Measurements from ENCODE around the gene BMI1.

BMI1 gene

DNA sequence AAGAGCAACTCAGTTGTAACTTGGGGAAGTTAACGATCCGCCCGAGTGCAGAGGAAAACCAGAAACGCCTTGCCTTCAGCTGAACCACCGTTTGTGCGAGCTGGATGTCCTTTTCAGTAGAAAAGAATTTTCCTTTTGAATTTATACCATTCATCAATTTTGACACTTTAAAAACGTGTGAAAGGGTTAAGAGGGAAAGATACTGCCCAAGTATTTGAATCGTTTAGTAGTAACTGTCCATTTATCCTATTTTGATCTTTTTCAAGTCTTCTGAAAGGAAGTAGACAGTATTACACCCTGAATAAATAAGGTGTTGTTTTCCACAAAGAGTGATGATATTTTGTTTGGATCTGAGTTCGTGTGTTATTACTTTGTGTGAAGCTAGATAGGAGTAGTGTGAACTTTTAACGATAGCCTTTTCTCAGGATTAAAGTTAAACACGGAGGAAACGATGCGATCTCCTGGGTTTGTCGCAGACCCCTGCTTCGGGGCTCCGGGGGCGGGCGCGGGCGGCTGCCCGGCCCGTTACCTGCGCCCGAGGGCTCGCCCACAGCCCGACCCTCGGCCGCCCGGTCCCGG lies 830 bp upstream of the BMI1 start:
- DNase-seq: no peak

DNA sequence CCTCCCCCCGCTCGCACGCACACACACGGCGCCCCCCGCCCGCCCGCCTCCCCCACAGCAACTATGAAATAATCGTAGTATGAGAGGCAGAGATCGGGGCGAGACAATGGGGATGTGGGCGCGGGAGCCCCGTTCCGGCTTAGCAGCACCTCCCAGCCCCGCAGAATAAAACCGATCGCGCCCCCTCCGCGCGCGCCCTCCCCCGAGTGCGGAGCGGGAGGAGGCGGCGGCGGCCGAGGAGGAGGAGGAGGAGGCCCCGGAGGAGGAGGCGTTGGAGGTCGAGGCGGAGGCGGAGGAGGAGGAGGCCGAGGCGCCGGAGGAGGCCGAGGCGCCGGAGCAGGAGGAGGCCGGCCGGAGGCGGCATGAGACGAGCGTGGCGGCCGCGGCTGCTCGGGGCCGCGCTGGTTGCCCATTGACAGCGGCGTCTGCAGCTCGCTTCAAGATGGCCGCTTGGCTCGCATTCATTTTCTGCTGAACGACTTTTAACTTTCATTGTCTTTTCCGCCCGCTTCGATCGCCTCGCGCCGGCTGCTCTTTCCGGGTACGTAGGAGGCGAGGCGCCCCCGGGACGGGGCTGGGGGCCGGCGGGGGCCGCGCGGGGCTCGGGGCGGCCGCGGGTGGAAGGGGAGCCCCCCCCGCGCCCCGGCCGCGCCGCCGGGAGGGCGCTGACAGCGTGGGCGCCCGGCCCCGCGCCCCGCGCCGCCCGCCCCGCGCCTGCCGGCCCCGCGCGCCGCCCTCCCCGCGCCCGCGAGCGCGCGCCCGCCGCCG lies 441 bp downstream of the BMI1 start:
- DNase-seq: peak; percentile 69

DNA sequence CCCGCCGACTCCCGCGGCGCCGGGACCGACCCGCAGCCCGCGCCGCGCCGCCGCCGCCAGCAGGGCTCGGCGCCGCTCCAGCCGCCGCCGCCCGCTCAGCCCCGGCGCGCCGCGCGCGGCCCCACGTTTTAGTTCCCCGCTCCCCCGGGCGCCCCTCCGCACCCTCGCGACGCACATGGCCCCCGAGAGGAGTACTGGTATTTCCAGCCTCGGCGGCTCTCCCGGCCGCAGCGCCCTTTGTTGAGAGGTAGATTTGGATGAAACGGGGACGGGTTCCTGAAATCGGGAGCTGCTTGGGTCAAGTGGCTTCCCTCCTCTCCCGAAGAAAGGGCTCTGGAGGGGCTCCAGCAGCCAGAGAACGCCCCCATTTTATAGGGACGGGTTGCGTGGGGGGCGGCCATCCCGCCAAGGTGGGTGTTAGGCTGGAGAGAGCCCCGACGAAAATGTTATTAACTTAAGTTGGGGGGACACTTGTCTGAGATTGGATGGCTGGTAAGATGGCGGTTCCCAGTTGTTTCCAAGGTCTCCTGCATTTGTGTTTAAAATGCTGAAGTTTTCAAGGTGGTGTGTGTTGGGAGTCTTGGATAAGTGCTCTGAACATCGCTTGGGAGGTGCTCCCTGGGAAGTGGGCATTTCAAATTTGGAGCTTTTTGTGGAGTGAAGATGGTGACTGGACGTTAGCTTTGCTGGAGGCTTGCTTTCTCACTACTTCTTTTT lies 1.2 kb downstream of the BMI1 start:
- peak; percentile 22 for DNase-seq

GRCh38 chr10:22322641-22323160 lies 1.8 kb downstream of the BMI1 start:
- no peak for DNase-seq

DNA sequence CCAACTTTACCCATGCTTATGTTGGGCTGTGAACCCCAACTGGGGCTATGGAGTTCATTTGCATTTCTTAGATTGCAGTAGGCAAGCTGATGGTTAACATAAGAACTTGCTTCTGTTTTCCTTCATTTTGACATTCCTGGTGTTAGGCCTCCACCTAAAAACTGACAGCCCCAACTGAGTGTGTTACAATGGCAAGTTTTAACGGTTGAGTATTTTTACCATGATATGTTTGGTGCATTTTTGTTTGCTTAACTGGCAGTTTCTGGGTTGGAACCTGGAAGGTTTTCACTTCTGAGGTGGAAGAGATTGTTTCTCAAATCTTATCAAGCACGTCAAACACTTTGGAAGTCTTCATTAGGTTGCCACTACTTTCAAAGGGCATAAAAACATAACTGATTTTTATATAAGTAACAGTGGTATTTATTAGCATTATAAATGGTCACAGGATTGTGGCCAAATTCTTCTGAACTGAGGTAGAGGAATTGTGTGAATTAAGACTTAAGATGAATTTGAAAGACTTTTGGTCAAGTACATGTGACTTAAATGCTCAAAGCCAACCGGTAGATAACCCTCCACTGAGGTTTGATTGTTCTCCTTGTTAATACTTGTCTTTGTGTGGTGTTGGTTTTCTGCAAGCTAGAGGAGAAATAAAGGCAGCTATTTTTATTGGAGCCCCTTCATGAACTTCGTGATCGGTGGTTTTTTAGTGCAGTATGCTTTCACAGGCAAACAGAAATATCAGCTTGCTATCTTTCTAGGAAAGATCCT lies 2.8 kb downstream of the BMI1 start:
- DNase-seq: no peak

- no peak for DNase-seq
These were observed 3.5 kb downstream of the BMI1 start for GRCh38 chr10:22324413-22324812.

DNA sequence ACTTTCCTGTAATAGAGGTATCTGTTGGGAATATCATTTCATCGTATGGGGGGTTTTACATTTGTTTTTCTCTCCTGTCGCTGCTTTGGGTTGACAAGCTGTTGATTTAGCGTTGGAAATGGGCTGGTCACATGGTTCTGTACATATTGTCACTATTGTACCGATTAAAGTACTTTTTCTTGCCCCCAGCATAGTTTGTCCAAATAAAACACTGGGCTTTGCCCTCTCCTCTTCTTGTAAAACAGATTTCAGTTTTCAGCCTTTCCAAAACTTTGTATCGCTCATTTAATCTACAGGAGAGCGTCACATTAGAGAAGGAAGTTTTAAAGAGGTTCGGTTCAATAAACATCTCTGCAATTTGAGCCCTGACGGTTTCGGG lies 4.0 kb downstream of the BMI1 start:
- DNase-seq: no peak

DNA sequence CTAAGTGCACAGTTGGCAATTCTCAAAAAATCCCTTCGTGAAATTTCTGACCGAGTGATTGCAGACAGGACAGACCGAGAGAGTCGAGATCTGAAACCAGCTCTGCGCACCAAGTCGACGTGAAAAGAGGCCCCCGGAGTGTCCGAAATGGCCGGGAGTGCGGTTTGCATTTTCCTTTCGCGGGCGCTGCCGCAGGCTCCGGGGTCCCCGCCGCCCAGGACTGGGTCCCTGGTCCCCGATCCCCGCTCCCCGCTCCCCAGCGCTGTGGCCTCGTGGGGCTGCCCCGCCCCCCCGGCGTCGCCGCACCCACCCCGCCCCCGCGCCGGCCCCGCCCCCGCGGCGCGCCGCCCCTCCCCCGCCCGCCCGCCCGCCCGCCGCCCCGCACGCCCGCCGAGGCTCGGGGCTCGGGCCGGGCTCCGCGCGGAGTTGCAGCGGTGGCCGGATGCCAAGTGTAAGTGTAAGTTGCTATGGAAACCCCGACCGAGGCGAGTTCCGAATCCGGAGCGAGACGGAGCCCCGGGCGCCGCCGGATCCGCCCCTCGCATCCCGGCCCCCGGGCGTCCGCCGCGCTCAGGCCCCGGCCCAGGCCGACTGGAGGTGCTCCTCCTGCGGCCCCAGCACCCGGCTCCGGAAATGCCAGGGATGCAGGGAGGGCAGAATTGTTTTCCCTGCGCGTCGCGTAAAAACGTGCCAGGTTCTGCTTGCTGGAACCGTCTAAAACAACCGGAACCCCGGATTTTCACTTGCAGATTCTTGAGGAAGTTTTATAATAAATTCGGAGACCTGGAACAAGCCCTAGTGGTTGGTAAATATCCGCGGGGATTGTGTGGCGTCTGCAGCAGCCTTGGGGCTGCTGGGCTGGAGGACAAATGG lies 4.6 kb downstream of the BMI1 start:
- peak; percentile 79 for DNase-seq

- no peak for DNase-seq
These were observed 5.3 kb downstream of the BMI1 start for GRCh38 chr10:22326145-22326702.

- no peak for DNase-seq
These were observed 8.3 kb downstream of the BMI1 start for GRCh38 chr10:22329150-22329549.

DNA sequence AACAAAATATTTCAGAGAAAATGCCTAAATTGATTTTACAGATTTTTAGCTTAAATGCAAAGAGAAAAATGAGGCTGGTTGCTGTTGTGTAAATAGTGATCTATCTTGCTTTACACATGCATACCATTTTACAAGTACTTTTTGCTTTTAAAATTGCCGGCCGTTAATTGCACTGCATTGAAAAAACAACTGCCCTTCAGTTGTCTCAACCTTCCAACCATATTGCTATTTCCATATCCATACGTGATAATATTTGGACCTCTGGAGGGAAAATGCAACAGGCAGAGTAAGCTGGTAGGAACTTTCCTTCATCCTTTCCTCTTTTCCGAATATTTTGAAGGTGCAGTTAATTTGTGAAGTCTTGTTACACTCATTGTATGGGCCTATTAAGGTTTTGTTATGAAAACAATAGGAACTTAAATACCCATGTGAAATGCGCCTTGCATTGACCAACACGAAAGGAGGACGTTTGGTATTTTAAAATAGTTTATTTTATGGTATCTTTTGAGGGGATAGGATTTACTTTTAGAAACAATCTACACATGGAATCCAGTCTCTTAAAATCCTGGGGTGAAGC lies 11.3 kb downstream of the BMI1 start:
- DNase-seq: no peak

DNA sequence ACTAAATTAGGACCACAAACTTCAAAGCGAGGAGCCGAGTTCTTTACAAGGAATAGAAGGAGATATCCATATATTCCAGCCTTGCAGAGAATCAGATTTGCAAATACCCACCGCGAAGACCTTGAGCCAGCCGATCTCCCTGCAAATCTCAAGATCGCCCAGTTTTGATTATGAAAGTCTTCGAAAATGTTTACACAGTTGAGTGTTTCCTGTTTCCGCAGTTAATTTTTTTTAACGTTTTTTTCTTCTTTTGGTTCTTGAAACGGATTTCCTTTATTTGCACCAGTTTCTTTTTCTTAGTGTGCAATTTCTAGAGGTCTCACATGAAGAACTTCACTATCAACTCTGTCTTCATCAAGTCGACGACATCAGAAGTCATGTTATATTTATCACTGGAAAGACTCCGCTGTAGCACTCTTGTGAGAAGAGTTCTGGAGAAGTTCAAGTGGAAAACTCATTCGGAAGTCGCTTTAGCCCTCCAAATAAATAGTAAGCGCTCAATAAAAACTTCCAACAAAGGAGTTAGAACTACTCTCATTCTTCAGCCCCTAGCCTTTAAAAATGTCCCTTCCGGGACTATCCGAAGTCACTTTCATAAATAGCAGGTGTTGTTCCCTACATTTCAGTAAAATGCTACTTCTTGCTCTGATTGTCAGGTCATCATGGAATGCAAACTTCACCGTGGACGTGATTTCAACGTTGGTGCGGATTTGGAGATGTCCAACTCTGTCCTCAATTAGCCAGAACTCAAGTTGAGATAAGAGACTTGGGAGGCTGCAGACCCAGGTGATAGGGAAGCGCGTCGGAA lies 12.5 kb downstream of the BMI1 start:
- DNase-seq: no peak

DNA sequence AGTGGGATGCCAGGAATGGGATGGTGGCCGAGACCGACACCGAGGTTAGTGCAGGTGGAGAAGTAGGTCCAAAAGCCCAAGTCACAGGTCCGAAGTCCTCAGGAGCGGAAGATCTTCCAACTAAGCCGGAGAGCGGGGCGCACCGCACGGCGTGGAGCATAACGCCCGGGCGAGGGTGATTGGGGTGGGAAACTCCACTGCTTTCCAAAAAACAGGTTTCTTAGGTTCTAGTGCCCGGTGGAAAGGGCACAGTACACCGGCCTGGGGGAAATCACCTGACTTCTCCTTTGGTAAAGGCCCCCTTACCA lies 13.0 kb downstream of the BMI1 start:
- DNase-seq: no peak

DNA sequence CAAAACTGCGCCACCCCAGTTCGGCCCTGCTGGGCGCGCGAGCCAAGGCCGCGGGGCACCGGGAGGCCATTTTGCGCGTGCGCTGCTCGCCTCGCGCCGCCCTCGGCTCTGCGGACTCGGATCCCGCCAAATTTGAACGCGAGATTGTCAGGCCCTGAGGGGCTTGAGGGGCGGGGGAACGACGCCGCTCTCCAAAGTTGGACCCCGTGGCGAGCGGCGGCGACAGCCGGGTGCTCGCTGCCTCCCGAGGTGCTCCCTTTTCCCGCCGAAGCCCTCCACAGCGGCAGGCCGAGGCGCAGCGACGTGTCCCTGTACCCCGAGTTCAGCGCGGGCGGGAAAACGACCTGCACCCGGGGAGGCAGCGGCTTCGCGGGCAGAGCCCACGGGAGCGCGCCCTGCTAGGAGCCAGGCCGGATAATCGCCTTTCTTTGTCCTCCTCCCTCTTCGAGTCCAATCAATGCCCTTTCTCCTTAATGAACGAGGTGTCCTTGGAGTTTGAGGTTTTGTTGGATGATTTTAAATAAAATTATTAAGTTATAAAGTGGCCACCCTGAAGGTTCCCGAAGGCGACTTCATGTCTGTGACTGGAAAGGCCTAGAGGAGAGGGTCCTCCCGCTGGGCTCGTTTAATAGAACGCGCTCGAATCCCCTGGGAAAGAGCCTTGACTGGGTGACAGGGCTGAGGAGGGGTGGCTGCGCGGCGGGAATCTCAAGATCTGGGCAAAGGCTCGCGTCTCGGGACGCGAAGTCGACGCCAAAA lies 13.7 kb downstream of the BMI1 start:
- DNase-seq: no peak

GRCh38 chr10:22335173-22335933 lies 14.5 kb downstream of the BMI1 start:
- peak; percentile 50 for DNase-seq

GRCh38 chr10:22338185-22338900 lies 17.4 kb downstream of the BMI1 start:
- no peak for DNase-seq

DNA sequence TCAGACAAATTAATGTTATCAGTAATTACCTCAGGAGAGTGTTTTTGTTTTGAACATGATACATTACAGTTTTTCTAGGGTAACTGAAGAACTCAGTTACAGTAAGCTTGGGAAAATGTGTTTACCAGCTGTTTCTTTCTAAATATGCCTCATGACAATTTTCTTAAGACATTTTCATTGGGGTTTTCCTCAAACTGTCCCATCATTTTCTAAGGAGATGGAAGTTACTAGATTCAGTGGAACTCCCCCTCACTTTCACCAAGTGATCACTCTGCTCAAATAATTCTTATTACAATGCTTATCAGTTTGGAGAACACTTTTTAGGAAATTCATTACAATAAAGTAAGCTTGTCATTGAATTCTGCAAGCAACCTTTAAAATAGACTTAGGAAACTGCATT lies 18.0 kb downstream of the BMI1 start:
- no peak for DNase-seq

DNA sequence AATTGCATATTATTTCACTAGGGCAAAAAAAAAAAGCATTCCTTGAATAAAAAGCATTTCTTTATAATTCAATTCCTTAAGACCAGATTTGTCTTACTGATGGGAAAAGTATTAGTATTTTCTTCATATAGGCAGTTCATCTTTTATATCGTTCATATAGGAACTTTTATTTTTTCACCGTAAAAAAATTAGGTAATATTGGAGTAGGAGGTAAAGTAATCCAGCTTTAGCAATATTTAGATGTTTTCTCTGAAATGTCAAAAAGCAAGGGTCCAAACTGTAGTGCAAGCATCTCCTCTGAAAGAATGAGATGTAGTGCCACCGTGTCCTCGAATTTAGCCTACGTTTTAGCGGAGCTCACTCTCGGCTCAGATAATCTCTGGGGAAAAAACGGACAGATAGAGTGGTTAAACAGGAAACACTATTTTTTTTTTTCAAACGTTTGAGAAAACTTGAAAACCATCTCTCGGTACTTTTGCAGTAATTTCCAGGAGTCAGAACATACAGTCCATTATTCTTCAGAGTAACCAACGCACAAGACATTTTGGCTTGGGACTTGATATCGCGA lies 18.9 kb downstream of the BMI1 start:
- DNase-seq: no peak

All from EL (cell line).